Mesothelial cell of epicardium (in vitro differentiated cells): Measurements from ENCODE around the gene CAMTA1. TPM values are rescaled to one million over a fixed set of nuclear protein-coding genes. Genes with fewer than 3 reads are reported as not detected.
A peak's percentile ranks its signal among the peaks of the same experiment; 100 is the strongest.

Source experiments
- DNase-seq, 2 experiments: peaks; one replicate each; pipeline ENCODE4 v3.0.0; 2021; ENCODE audit warnings: low spot score in 2 of 2; ENCODE audit not compliant: unreplicated experiment in 2 of 2
- H3K27ac Mint-ChIP-seq: 2 replicates; pipeline ENCODE4 v1.8.0; 2021; ENCODE audit warnings: mixed read lengths
- H3K27me3 Mint-ChIP-seq: 2 replicates; pipeline ENCODE4 v1.8.0; 2021; ENCODE audit warnings: low read depth, mixed read lengths
- H3K36me3 Mint-ChIP-seq: 2 replicates; pipeline ENCODE4 v1.8.0; 2021; ENCODE audit warnings: mixed read lengths
- H3K4me1 Mint-ChIP-seq: 2 replicates; pipeline ENCODE4 v1.8.0; 2021; ENCODE audit warnings: mixed read lengths
- H3K4me3 Mint-ChIP-seq: 2 replicates; pipeline ENCODE4 v1.8.0; 2021; ENCODE audit warnings: mild to moderate bottlenecking, moderate library complexity, mixed read lengths
- H3K9me3 Mint-ChIP-seq: 2 replicates; pipeline ENCODE4 v1.8.0; 2021; ENCODE audit warnings: mixed read lengths
- total RNA-seq: library from RNA; stranded (reverse); gene quantifications from 3 replicates; pipeline ENCODE4 v1.2.1, GENCODE V29; 2021
- TF ChIP-seq, protein P1 (sequence below): fragments of 200-600 bp; sonication (generic); IDR thresholded peaks from one replicate; pipeline ENCODE4 v1.5.0; 2021; ENCODE audit warnings: antibody characterized with exemption; ENCODE audit not compliant: unreplicated experiment

CAMTA1 gene
- total RNA-seq, 1 donor from 2014 or later, result 70.4 TPM

DNA sequence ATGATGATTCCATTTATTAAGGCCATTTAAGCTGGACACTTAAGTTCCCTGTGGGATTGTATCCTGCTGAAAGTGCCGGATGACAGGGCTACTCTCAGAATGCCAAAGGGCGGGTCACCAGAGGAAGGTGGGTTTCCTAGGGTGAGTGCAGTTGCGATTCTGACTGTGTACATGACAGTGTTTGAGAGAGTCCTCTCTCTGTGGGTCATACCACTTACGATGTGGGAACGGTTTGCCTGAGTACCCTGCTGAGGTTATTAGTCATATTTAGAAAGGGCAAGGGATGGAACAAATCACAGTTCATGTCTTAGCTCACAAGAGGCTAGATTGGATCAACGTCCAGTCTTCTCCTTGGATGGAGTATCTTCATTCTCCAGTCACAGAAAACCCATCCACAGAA is 461.9 kb downstream of the CAMTA1 start:
- no peak for DNase-seq
- no peaks in the 10 kb centered on the region for H3K36me3 Mint-ChIP-seq
- H3K4me1 Mint-ChIP-seq, result no peaks in the 10 kb centered on the region
- TF ChIP-seq, protein P1, sequence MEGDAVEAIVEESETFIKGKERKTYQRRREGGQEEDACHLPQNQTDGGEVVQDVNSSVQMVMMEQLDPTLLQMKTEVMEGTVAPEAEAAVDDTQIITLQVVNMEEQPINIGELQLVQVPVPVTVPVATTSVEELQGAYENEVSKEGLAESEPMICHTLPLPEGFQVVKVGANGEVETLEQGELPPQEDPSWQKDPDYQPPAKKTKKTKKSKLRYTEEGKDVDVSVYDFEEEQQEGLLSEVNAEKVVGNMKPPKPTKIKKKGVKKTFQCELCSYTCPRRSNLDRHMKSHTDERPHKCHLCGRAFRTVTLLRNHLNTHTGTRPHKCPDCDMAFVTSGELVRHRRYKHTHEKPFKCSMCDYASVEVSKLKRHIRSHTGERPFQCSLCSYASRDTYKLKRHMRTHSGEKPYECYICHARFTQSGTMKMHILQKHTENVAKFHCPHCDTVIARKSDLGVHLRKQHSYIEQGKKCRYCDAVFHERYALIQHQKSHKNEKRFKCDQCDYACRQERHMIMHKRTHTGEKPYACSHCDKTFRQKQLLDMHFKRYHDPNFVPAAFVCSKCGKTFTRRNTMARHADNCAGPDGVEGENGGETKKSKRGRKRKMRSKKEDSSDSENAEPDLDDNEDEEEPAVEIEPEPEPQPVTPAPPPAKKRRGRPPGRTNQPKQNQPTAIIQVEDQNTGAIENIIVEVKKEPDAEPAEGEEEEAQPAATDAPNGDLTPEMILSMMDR, result no peak
- H3K4me3 Mint-ChIP-seq, result no peak overlapping the region
- H3K27ac Mint-ChIP-seq, result no peak overlapping the region
- H3K9me3 Mint-ChIP-seq, result peaks cover 4% of the 10 kb centered on the region
- peaks cover 37% of the 10 kb centered on the region for H3K27me3 Mint-ChIP-seq

DNA sequence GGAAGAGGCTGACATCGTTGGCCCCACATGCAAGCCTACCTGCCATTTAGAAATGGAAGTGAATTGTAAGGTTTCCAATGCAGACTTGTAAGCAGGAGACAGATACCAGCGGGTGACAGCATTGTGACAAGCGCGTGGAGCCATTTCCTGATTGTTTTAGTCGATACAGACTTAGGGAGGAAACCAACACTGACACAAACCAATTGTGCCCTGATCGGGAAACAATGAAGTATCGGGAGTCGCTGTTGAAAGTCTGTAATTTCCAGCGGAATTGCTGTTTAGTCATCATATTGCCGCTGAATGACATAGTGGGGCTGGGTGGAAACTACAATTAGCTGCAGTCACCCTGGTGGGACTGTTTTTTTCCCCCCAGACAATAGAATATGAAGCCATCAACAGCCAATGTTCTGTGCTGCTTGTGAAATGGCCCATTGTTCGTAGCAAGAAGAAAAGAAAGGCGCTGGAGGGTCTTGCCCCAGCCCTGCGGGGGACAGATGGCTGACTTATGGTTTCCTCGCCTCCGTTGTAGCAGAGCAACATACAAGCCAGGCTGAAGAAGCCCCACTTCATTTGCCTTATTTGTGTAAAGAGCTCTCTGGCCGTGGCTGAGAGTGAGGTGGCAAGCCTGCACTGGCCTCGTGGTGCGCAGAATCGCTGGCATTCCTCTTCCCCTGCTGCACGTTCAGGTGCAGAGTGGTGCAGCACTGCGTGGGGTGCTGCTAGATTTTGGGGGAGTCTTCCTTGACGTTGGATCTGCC is 462.7 kb downstream of the CAMTA1 start:
- Mint-ChIP-seq H3K4me3 (no peak overlapping the region), H3K27me3 (peaks cover 41% of the 10 kb centered on the region)
- DNase-seq, result peak in 1 of 2 experiments; percentile 14

DNA sequence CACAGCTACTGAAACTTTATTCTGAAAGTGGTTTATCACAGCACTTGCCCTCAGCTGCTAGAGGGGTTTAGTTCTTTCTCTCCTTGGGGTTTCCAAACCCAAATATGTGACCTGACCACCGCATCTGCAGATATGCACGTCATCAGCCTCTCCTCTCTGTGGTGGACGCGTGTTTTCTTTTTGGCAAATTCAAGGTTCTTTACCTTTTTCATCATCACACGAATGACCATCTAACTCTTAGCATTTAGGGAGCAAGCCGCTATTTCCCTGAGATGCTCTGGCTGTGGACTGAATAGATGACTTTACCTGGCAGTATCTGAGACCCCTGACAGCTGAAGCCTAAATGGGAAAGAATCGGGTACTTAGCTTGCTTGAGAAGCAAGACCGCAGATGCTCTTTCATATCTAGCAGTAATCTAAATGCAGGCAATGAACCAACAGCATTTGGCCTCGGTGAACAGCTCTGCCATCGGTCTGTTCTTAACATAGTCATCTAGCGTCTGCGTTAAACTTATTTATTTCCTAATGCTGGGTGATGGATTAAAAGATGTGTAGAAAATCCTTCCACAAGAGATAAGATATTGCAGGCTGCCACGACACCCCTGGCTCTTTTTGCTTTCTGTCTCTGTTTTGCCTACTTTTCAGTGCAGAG is 463.4 kb downstream of the CAMTA1 start:
- Mint-ChIP-seq H3K4me3 (no peak overlapping the region), H3K27me3 (peaks cover 43% of the 10 kb centered on the region), H3K27ac (no peak overlapping the region), H3K9me3 (no peaks in the 10 kb centered on the region), H3K36me3 (no peaks in the 10 kb centered on the region), H3K4me1 (peaks cover 5% of the 10 kb centered on the region)
- TF ChIP-seq, protein P1, result no peak
- DNase-seq, result peak in 1 of 2 experiments; percentile 6

More for the DNA sequence above, 462.7 kb downstream of the CAMTA1 start:
- TF ChIP-seq, protein P1, result no peak
- no peaks in the 10 kb centered on the region for H3K36me3 Mint-ChIP-seq
- peaks cover 3% of the 10 kb centered on the region for H3K9me3 Mint-ChIP-seq
- no peak overlapping the region for H3K27ac Mint-ChIP-seq
- H3K4me1 Mint-ChIP-seq, result peaks cover 5% of the 10 kb centered on the region

DNA sequence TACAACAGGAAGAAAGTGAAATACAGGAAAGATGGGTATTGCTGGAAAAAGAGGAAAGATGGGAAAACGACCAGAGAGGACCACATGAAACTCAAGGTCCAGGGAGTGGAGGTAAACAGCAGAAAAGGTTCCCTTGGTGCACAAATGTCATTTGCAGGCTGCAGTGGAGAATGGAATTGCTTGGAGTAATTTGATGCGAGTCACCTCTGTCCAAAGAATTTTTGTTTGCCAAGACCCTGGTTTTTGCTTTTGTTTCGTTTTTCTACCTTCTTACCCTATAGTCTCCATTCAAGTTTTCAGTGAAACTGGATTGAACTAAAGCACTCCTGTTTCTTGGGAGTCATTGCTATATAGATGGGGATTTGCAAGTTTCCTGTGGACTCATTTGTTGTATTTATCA is 464.3 kb downstream of the CAMTA1 start:
- DNase-seq, result no peak
- H3K4me1 Mint-ChIP-seq, result peaks cover 5% of the 10 kb centered on the region
- peaks cover 44% of the 10 kb centered on the region for H3K27me3 Mint-ChIP-seq
- no peak overlapping the region for H3K27ac Mint-ChIP-seq
- H3K9me3 Mint-ChIP-seq, result no peaks in the 10 kb centered on the region
- no peak overlapping the region for H3K4me3 Mint-ChIP-seq
- TF ChIP-seq, protein P1, result no peak
- no peaks in the 10 kb centered on the region for H3K36me3 Mint-ChIP-seq

DNA sequence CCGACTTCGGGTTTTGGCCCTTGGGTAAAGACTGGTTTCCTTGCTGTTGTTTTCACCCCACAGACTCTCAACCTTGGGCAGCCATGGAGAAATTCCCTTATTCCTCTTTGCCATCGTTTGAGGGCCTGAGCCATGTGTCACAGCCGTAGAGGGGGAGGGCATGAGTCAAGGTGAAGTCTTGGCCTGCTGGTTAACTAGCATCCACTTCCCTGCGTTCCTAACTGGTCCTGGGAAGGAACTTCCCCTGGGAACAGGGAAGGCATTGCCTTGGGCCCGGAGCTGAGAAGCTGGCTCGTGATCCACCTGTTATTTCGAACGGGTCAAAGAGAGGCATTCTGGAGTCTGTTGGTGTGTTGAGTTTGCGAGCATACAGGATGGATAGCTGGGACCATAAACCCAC is 464.9 kb downstream of the CAMTA1 start:
- H3K9me3 Mint-ChIP-seq, result no peaks in the 10 kb centered on the region
- peaks cover 5% of the 10 kb centered on the region for H3K4me1 Mint-ChIP-seq
- H3K36me3 Mint-ChIP-seq, result no peaks in the 10 kb centered on the region
- H3K27ac Mint-ChIP-seq, result no peak overlapping the region
- no peak overlapping the region for H3K4me3 Mint-ChIP-seq
- TF ChIP-seq, protein P1, result no peak
- H3K27me3 Mint-ChIP-seq, result peaks cover 48% of the 10 kb centered on the region
- DNase-seq, result peak in 1 of 2 experiments; percentile 10
